Suppressor macrophage (primary cell): ENCODE results near the gene ELP1.

ENCODE experiments used
- DNase-seq, 4 experiments: peaks; one replicate each; pipeline ENCODE4 v3.0.0-alpha.2; 2020 to 2022

The ELP1 gene

DNA sequence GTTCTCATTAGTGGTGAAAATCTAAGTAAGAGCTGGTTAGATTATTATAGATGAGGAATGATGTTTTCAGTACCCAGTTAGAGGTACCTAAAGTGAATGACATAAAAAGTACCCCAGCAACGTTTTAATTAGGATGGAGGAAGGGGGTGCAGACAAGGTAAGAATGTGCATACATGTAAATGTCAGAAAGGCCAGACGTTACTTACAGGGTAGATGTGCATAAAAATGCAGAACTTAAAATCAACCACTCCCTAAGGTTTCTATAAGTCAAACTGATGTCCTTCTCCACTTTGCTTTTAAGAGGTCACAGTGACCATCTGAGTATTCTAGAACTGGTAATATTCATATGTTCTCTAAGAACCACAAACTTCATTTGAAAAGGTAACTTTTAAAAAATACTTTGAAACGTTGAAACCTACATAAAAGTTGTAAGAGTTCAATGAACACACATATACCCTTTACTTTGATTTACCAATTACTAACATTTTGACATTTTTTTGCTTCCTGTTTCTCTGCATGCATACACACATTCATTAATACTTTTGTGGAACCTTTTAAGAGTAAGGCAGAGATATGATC, 53.1 kb downstream of the ELP1 start:
- DNase-seq = no peak

DNA sequence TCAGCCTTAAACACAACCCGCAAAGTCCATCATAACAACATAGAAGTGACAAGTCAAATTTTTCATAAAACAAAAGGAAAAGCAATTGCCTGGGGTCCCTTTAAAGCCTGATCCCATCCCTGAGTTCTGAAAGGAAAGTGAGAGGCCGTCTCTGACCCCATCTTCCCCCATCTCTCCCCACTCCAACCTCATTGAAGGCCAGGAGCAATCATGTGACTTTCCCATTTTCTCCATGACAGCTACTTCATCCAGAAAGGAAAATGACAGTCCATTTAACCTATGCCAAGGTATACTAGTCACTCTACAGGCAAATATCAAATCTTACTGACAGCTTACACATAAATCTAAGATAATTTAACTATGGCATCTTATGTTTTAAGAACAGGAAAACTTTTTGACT, 56.4 kb downstream of the ELP1 start:
- no peak for DNase-seq

DNA sequence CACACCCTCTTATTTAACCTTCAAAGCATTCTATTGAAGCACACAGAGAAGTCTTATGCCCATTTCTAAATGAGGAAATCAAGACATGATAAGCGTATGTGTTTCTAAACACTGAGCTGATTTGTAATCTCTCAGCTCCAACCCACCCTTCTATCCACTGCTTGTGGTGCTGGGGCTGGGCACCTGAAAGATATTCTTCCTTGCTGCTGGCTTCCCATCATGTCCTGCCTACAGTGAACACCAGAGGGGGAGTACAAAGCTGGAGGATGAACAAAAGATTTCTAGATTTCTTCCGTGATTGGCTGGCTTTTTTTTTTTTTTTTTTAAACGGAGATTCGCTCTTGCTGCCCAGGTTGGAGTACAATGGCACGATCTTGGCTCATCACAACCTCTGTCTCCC, 57.5 kb downstream of the ELP1 start:
- no peak for DNase-seq

DNA sequence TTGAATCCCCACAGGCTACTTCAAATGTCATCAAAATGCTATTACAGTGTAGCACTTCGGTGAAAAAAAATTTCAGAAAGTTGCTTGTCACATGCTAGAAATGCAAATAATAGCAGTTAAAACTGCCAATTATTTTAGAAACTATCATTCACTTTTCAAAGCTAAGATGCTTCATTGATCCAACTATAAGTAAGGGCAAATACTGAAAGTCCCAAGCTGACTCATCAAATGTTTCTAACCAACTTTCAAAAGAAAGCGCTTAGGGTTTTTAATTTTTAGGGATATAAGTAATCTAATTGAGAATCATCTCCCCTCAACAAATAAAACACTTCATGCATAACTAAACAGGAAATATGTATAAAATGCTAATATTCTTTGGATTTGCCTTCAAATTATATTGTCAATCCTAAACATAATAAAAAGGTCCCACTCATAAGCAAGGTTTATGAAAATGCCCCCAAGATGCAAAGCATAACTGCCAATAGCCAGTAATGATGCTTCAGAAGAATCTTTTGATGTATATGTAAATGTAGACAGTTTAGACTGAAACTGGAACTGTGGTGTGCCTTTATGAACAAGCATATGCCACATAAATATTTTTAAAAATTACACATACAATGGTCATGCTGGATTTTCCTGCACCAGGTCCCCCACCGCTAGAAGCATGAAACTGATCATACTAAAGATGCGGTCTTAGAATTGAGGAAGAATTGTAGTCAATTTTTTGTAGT, 59.7 kb downstream of the ELP1 start:
- DNase-seq = no peak

DNA sequence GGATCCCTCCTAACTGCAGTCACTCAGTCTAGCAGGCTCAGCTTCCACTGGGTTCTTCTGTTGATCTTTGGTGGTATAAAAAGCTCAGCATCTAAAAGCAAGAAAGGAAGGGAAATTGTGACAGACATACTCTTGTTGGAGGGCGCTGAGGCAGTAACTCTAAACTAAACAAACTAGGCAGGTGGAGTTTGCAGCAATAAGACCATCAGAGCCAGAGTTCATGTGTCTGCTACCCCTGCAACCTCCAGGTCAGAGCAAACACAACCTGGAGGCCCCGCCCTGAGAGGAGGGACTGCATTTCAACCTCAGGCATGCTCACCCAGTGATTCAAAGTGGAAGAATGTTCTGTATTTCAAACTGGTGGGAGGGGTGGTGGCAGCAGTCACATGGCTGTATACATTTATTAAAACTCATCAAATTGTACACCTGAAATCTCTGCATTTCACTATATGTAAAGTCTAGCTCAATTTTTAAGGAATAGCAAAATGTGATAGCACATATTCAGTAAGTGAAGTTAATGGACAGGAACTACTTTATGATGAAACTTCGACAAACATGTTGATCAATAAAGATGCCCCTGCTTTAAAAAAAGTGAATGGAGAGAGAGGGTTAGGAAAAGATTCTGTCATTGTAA, 64.7 kb downstream of the ELP1 start:
- DNase-seq = no peak

DNA sequence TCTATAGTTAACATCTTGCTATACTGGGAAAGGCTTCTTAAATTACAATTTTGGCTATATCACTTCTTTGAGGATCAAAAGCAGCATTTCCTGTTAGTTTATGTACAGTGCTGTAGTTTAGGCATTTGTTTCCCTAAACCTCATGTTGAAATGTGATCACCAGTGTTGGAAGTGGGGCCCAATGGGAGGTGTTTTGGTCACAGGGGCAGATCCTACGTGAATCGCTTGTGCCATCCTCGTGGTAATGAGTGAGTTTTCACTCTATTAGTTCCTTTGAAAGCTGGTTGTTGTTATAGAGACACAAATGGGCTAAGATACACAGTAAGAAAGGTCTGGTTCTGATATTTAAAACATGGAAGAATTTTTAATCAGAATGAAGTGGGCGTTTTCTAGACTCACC, 66.1 kb downstream of the ELP1 start:
- DNase-seq = no peak

DNA sequence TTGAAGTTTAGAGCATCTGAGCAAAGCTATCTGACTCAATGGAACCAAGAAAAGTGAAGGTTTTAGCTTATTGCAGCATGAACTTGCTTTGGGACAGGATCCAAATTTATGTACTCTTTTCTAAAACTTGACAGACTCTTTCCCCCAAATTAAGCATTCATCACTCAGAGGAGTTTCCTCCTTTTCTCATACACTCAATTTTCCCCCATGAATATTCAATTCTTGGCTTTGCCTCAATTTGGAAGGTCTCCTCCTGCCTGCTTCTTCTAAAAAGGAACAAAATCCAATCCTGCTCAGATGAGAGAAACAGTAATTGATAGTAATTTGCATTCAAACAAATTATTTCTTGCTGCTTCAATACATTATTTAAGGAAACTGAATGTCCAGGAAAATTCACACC, 66.8 kb downstream of the ELP1 start:
- no peak for DNase-seq

DNA sequence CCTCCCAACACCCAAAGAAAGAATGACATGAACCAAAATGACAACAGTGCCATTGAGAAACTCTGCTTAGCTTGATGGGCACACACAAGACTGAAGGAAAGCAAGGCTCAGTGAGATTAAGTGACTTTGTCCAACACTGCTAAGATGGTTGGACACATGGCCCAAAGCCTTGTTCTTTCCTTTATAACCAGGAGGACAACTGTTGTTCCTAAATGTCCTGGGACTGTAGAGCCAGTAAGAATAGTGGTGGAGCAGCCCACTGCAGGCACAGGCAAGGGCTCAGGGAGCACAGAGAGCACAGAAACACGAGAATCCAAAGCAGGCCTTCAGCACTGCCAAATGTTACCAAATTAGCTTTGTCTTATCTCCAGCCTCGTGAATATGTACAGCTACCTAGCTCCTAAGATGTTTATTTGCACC, 67.9 kb downstream of the ELP1 start:
- no peak for DNase-seq

DNA sequence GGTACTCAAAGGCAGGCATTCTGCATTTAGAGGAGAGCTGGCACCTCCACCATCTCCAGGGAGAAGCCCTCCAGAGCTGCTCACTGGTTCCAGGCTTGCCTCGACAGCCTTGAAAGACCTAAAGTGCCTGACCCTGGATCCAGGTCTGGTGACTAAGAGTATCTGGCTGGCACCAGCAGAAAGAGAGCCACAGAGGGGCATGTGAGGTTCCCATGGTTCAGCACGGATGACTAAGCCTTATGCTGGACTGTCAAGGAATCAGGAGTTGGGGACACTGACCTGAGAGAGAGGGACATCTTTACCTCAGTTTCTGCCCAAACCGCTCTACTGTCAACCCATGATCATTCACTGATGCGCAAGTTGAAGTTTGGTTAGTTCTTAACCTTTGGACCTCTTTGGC, 68.9 kb downstream of the ELP1 start:
- DNase-seq = no peak

DNA sequence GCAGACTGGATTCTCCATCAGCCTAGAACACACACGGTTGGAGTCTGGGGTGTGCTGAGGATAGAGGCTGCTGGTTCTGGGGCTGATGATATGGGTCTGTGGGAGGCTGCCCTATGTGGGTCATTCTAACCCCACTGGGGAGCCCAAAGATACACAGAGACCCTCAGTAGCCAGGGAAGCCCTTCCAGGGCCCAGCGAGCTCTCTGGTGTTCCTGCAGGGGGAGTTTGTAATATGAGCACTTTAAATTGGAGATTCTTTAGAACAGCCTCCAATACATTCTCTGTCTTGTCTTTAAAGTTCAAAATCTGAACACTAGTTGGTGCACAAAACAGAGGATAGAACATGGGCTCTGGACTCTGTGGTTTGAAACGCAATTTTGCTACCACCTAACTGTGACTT, 69.5 kb downstream of the ELP1 start:
- no peak for DNase-seq

DNA sequence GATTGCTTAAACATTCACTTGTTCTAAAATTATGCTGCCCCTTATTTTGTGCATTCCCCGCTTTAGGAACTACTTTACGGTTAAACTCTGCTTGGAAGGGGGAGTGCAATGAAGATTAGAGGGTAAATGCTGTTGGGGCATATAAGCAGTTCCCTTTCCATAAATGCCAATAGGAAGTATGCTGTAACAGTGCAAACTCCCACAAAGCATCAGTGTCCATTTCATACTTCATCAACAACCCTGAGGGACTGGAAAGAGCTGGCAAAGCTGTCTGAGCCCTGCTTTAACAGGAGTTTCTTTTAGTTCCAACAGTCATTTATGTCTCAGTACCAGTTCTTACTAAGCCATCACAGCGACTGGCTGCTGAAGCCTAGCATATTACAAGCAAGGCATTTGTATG, 70.0 kb downstream of the ELP1 start:
- peak; percentile 24 to 59 (median 42) for DNase-seq

DNA sequence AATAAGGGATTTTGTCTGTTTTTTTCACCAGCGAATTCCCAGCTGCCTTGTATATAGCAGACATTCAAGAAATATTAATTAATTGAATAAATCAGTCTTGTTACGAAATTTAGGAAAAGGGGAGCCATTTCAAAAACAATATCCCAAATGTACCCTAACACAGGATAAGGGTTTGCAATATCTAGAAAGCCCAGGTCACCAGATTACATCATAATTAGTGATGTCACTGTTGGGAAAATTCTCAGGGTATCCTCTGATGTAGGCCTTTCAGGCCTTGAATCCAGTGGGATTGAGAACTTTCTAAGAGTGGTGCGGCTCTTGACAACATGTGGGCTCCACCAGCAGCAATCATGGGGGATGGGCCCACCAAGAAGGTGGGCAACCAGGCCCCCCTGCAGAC, 71.9 kb downstream of the ELP1 start, which contains the start of gene ACTL7A:
Gene ACTL7A, plus strand, starts transcription at position 270 of the 400 bp plus-strand sequence. Its CDS starts 57 bp downstream, at position 327.
- DNase-seq = no peak

DNA sequence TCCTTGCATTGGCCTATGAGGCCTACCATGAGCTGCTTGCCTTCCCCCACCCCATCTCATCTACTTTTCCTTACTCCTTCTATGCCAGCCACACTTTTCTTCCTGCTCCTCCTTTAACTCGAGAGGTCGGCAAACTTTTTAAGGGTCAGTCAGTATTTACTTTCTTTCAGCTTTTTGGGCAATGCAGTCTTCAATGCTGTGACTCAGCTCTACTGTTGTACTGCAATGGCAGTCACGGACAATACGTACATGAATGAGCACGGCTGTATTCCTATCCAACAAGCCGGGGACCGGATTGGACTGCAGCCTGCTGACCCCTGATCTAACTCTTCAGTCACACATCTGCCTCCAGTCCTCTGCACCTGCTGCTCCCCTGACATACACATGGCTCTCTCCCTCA, 72.5 kb downstream of the ELP1 start:
- no peak for DNase-seq

DNA sequence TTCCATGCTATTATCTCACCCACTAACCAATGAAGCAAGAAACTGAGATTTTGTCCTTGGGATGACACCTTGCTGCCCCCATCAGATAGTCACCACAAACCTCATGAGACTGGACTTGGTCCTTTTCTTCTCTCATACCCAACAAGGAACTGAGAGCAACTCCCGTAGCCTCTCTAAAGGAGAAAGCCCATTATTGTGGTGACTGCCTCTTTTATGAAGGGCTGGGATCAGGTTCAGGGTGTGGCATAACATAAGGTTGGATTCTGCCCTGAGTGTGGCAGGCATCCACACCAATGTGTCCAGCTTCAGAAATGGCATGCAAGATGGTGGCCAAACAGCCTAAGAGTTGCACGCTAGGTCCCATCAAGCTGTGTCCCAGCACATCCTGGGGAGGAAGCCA, 73.2 kb downstream of the ELP1 start:
- no peak for DNase-seq

DNA sequence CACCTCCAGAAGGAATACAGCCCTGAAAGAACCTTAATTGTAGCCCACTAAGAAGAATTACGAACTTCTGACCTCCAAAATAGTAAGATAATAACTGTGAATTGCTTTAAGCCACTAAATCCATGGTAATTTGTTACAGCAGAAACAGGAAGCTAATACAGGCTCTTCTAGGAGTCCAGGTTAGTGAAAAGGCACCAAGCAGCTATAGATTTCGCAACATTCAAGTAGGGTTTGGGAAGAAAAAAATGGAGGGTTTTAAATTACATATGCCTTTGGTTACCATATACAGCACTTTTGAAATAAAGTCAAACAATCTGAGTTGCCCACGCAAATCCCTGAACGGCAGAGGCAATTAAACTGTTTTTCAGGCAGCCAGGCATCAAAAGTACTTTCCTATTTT, 73.6 kb downstream of the ELP1 start:
- DNase-seq = peak in 1 of 4 experiments; percentile 8

DNA sequence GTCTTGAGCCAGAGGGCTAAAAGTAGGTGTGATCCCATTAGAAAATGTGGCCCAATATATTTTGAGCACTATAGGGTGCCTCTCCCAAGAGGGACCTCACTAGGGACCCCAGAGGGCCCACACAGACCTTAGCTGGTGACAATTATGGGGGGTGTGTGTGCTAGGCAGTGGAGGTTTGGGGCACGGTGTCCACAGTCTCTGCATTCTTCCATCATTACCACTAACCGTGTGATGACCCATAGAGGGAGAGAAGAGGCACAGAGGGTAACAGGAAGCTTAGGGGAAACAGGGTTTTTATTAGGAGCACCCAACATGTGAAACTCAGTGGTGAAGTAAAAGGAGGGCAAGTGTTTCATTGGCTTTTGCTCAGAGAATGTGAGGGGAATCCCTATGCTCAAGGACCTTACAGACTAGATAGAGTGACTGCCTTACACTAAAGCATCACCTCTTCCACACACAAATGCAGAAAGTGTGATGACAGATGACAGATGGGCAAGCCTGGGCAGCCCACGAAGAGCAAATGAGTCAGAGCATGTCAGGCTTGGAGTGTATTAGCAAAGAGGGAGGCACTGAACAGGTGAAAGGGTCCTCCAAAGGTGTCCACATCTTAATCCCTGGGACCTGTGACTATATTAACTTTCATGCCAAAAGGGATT, 74.3 kb downstream of the ELP1 start:
- no peak for DNase-seq

DNA sequence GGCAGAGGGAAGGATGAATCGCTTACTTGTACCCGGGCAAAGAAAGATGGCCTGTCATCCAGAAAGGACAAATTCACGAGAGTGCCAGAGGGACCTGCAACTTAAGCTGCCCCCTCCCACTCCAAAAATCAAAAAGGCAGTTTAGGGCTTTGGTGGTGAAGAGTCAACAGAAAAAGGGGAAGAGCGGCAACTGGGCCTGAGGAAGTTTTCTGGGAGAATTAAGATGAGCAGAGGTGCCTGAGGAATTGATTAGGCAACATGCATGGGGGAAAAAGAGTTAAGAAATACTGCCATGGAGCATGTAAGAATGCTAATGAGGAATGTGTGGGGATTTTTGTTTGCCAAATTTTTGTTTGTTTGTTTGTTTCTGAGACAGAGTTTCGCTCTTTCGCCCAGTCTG, 76.4 kb downstream of the ELP1 start:
- peak; percentile 36 to 70 (median 60) for DNase-seq

DNA sequence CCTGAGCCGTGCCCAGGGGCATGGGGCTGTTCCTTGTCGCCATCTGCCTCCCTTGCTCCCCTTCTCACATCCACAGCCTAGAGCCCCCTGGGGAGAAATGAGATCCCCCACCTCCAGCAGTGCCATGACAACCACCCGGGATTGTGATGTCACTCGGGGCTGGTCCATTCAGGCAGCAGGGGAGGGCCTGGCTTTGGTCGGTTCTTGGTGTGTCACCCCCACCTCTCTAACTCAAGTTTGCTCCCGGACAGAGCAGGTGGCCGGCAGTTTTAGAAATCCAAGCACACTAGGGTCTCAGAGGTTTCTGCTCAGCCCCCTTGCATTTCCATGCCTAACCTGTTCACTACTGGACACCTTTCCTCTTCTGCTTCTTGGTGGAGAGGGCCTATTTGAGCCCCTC, 78.0 kb downstream of the ELP1 start, which contains the start of gene ACTL7B:
Gene ACTL7B, minus strand, starts transcription at position 99 of the 400 bp plus-strand sequence. Its CDS starts 56 bp downstream, at position 43.
- DNase-seq = no peak

DNA sequence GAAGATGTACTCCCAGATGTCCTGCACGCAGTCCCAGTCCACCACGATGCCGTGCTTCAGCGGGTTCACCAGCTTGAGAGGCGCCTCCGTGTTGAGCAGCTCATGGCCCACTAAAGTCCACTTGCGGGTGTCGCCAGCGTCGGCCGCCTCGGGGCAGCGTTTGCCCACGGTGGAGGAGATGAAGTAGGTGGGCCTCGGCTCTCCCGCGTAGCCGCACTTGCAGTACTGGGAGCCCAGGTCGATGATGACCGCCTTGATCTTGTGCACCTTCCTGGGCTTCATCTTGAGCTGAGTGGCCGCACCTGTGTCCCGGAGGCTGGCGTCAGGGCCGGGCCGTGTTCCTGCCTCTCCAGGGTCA, 78.4 kb downstream of the ELP1 start:
- no peak for DNase-seq

DNA sequence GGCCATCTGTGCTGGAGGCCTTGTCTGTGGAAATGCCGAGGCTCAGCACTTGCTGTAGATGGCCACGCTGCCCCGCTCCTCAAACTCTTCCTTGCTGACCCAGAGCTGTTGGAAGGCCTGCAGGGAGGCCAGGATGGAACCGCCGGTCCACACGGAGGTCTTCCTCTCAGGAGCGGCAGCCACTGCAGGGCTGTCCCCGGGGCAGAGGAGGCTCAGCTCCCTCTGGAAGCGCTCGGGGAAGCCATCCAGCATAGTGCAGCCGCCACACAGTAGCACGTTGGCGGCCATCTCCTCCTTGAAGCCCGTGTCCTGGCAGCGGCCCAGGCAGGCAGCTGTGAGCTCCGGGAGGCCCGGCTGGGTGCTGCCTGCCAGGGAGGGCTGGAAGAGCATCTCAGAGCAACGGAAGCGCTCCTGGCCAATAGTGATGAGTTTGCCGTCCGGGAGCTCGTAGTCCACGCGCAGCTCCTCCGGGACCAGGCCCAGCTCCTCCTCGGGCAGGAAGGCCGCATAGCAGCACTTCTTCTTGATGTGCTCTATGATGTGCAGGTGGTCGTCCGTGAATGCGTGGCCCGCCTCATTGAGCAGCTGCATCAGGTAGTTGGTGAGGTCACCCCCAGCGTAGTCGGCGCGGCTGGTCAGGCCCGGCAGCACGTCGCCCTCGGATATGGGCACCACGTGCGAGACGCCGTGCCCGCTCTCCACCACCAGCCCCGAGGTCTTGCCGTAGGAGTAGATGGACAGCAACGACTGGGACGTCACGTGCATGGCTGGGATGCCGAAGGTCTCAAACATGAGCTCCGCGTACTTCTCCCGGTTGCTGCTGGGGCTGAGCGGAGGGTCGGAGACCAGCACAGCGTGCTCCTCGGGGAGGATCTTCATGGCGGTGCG, 79.0 kb downstream of the ELP1 start:
- no peak for DNase-seq

DNA sequence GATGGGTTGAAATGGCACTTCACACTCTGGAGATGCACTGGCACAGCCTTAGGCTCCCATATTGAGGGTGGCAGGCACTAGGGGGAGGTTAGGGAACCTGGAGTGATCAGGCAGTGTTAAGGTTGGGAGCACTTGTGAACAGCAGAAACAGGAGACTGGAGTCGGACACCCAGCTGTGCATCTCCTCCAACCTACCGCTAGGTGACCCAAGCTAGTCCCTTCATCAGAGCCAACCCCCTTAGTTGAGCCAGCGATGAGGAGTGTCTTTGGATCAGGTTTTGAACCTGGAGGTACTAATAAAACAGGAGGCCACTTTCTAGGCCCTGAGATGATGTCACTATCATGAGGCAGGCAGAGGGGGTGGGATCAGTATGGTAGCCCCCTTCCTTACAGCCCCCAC, 79.8 kb downstream of the ELP1 start:
- DNase-seq = no peak

DNA sequence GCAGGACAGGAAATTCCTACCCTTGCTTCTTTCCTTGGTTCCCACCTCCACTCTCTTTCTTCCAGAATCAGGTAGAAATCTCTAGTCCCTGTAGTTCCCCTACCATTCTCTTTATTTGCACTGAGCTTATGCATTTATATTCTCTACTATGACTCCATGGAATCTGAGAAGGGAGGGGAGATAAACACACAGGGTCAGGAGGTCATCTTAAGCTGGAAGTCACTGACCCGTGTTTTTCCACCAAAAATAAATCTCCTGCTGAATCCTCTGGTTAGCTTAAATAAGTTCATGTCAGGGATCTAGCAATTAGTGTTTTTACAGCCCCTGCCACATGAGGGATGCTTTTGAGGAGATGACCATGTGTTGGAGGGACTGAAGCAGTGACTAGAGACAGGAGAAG, 81.8 kb downstream of the ELP1 start:
- no peak for DNase-seq

DNA sequence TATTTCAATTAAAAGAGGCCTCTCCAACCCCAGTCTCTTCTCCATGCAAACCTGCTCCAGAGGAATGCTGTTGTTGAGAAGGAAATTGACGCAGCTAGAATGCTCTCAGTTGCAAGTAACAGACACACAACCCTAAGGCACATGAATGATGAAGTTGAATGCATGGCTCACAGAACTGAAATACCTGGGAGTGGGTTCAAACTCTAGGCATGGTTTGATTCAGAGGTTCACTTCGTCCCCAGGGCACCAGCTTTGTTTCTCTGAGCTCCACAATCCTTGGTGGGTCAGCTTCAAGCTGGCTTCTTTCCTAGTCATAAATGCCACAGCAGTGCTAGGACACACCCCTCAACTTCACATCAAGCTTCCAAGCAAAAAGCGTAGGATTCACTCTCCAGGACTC, 82.8 kb downstream of the ELP1 start:
- no peak for DNase-seq
